Measurements from ENCODE around the gene SYVN1. TPM values are rescaled to one million over a fixed set of nuclear protein-coding genes. Genes with fewer than 3 reads are reported as not detected.

SYVN1 gene
- total RNA-seq, 1 experiment from 2014 or later = 64.3 TPM

GRCh38 chr11:65152122-65152521 lies 17.8 kb upstream of the SYVN1 start:
- CTCF ChIA-PET = no interaction called here
- ATAC-seq = no peak

GRCh38 chr11:65151331-65151899 lies 17.1 kb upstream of the SYVN1 start:
- no peaks in the 10 kb centered on the region for H3K27me3 ChIP-seq (ENCODE audit: control insufficient read depth, insufficient read depth, low read length)
- H3K4me1 ChIP-seq (ENCODE audit: control insufficient read depth, insufficient read depth, low read length) = peaks cover 13% of the 10 kb centered on the region
- intact Hi-C loops (cut with micrococcal nuclease; ENCODE audit: unreplicated experiment) (no loop called here), in situ Hi-C loops (cut with HindIII; ENCODE audit: low pct_unique_long_range_greater_than_20kb, low sequenced_read_pairs) (no loop called here)
- peak overlapping the region; percentile 19 for H3K27ac ChIP-seq (ENCODE audit: low read length)
- no peak for TF ChIP-seq POLR2AphosphoS5 (IDR thresholded peaks at IDR 0.05; ENCODE audit: low read depth, low read length)
- TF ChIP-seq SIN3A (IDR thresholded peaks at IDR 0.05; ENCODE audit: borderline replicate concordance, insufficient read depth, low read depth, low read length) = no peak
- TF ChIP-seq, protein P1, sequence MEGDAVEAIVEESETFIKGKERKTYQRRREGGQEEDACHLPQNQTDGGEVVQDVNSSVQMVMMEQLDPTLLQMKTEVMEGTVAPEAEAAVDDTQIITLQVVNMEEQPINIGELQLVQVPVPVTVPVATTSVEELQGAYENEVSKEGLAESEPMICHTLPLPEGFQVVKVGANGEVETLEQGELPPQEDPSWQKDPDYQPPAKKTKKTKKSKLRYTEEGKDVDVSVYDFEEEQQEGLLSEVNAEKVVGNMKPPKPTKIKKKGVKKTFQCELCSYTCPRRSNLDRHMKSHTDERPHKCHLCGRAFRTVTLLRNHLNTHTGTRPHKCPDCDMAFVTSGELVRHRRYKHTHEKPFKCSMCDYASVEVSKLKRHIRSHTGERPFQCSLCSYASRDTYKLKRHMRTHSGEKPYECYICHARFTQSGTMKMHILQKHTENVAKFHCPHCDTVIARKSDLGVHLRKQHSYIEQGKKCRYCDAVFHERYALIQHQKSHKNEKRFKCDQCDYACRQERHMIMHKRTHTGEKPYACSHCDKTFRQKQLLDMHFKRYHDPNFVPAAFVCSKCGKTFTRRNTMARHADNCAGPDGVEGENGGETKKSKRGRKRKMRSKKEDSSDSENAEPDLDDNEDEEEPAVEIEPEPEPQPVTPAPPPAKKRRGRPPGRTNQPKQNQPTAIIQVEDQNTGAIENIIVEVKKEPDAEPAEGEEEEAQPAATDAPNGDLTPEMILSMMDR (IDR thresholded peaks at IDR 0.05) = no peak
- no peak for TF ChIP-seq REST (IDR thresholded peaks at IDR 0.05; ENCODE audit: insufficient read depth in 1 of 2, low read depth in 2 of 2, low read length in 1 of 2)
- no peak for TF ChIP-seq TCF7L2 (IDR thresholded peaks at IDR 0.05; ENCODE audit: low read depth, low read length)
- no peaks in the 10 kb centered on the region for H3K36me3 ChIP-seq (ENCODE audit: control insufficient read depth, insufficient read depth, low read length)
- CTCF ChIA-PET = no interaction called here
- BruUV-seq (replicated peaks) = no TSS peak
- no peaks in the 10 kb centered on the region; the same call in 1 of the 2 replicates for H3K9me3 ChIP-seq (ENCODE audit: control insufficient read depth, insufficient read depth, low read depth, low read length)
- no peak for ATAC-seq
- POLR2A ChIA-PET = no interaction called here
- no peak overlapping the region for H3K4me3 ChIP-seq (ENCODE audit: low read depth in 2 of 2, low read length in 2 of 2)
- no peak for DNase-seq (ENCODE audit: low read depth, low spot score)

More at GRCh38 chr11:65152122-65152521, 17.8 kb upstream of the SYVN1 start:
- BruUV-seq (replicated peaks) = no TSS peak
- H3K36me3 ChIP-seq (ENCODE audit: control insufficient read depth, insufficient read depth, low read length) = no peaks in the 10 kb centered on the region
- no peak overlapping the region for H3K4me3 ChIP-seq (ENCODE audit: low read depth in 2 of 2, low read length in 2 of 2)
- TF ChIP-seq REST (IDR thresholded peaks at IDR 0.05; ENCODE audit: insufficient read depth in 1 of 2, low read depth in 2 of 2, low read length in 1 of 2) = no peak
- TF ChIP-seq, protein P1 (IDR thresholded peaks at IDR 0.05) = no peak
- TF ChIP-seq SIN3A (IDR thresholded peaks at IDR 0.05; ENCODE audit: borderline replicate concordance, insufficient read depth, low read depth, low read length) = no peak
- no peak for TF ChIP-seq TCF7L2 (IDR thresholded peaks at IDR 0.05; ENCODE audit: low read depth, low read length)
- no peak for TF ChIP-seq POLR2AphosphoS5 (IDR thresholded peaks at IDR 0.05; ENCODE audit: low read depth, low read length)
- no peaks in the 10 kb centered on the region for H3K27me3 ChIP-seq (ENCODE audit: control insufficient read depth, insufficient read depth, low read length)
- intact Hi-C loops (cut with micrococcal nuclease; ENCODE audit: unreplicated experiment) = no loop called here
- peaks cover 13% of the 10 kb centered on the region for H3K4me1 ChIP-seq (ENCODE audit: control insufficient read depth, insufficient read depth, low read length)
- no peak overlapping the region for H3K27ac ChIP-seq (ENCODE audit: low read length)
- no peaks in the 10 kb centered on the region; the same call in 1 of the 2 replicates for H3K9me3 ChIP-seq (ENCODE audit: control insufficient read depth, insufficient read depth, low read depth, low read length)
- DNase-seq (ENCODE audit: low read depth, low spot score) = no peak
- in situ Hi-C loops (cut with HindIII; ENCODE audit: low pct_unique_long_range_greater_than_20kb, low sequenced_read_pairs) = no loop called here
- POLR2A ChIA-PET = no interaction called here
